Aorta (tissue), 5 donors: ENCODE results near the gene NDUFV2. TPM values are rescaled to one million over a fixed set of nuclear protein-coding genes. Genes with fewer than 3 reads are reported as not detected.

ENCODE experiments used
- ATAC-seq: fragments of 200-7000 bp; cut with Tn5 transposase; one replicate; pipeline ENCODE4 v1.9.1; 2022; ENCODE audit warnings: moderate library complexity; ENCODE audit not compliant: low FRiP score
- DNase-seq, 2 donors: peaks; one replicate each; pipeline ENCODE4 v3.0.0-alpha.2; 2020
- H3K27ac ChIP-seq, 2 donors: one replicate each; pipeline ENCODE4 v1.5.1; 2013; ENCODE audit warnings: low read length in 2 of 2, mild to moderate bottlenecking in 2 of 2, moderate library complexity in 2 of 2, control low read depth in 1 of 2, inconsistent platforms in 1 of 2, low read depth in 1 of 2
- H3K27me3 ChIP-seq, 2 donors: one replicate each; pipeline ENCODE4 v1.6.1; 2013; ENCODE audit warnings: control low read depth in 1 of 2, low read length in 1 of 2, mild to moderate bottlenecking in 1 of 2, moderate library complexity in 1 of 2; ENCODE audit not compliant: insufficient read depth in 2 of 2, control insufficient read depth in 1 of 2
- H3K36me3 ChIP-seq, 2 donors: one replicate each; pipeline ENCODE4 v1.6.1; 2013; ENCODE audit warnings: control low read depth in 1 of 2, low read length in 1 of 2, mild to moderate bottlenecking in 1 of 2; ENCODE audit not compliant: insufficient read depth in 2 of 2, control insufficient read depth in 1 of 2
- H3K4me1 ChIP-seq, 2 donors: one replicate each; pipeline ENCODE4 v1.6.1; 2013; ENCODE audit warnings: low read length in 2 of 2, control low read depth in 1 of 2, mild to moderate bottlenecking in 1 of 2, moderate library complexity in 1 of 2; ENCODE audit not compliant: insufficient read depth in 2 of 2, control insufficient read depth in 1 of 2
- H3K4me3 ChIP-seq, 2 donors: one replicate each; pipeline ENCODE4 v1.5.1; 2013; ENCODE audit warnings: low read length in 2 of 2, control low read depth in 1 of 2, mild to moderate bottlenecking in 1 of 2
- H3K9me3 ChIP-seq: one replicate; pipeline ENCODE4 v1.6.1; 2013; ENCODE audit warnings: mild to moderate bottlenecking, low read length; ENCODE audit not compliant: control insufficient read depth
- WGBS, 2 donors: extraction: QIAGEN DNeasy Blood & Tissue Kit; methylation state at CpG; one replicate each; pipeline ENCODE4 v1.1.7; 2013; 5-methylcytosine and 5-hydroxymethylcytosine counted together
- intact Hi-C, 2 donors: fragments of 100-400 bp; cut with DNase I; formaldehyde crosslinking; loops; one replicate each; pipeline versions ENCODE4 v1.14.2 to v1.15.0; 2022
- long read RNA-seq, 2 donors: library from polyadenylated mRNA; unstranded; transcript quantifications; one replicate each; pipeline ENCODE4 v2.0.0, GENCODE V29; 2020 to 2021
- polyA plus RNA-seq, 2 donors: library from polyadenylated mRNA; stranded (reverse); fragments of 200-250 nt; gene quantifications; one replicate each; pipeline ENCODE4 v1.2.3, GENCODE V29; 2013
- total RNA-seq, 2 donors: library from RNA; stranded (reverse); fragmentation: NEBNext Ultra II Directional; extraction: Animal tissue kit (Norgen Biotek cat#: 25700); gene quantifications; one replicate each; pipeline ENCODE4 v1.2.1, GENCODE V29; 2021
- donor health status: healthy with polysubstance abuse.
- donor health status: Bipolar disorder and iron deficiency.
- donor health status: DM: no; HTN: no; CAD: no.
- donor health status: DM: no; HTN: no; CAD: no.
- donor health status: DM: yes; HTN: yes; CAD: no.

Gene NDUFV2
- total RNA-seq = 100 to 1,000 TPM in 1 of 2 donors, 10 to 100 TPM in 1; 83.8 to 112 TPM
- polyA plus RNA-seq = 100 to 1,000 TPM; 114 to 150 TPM
- long read RNA-seq, donor 1, transcript NDUFV2-201 (8 exons, 930 nt) = major isoform, 81 of 84 reads
- long read RNA-seq, donor 1, partial matches to known transcripts = 1 of 84 reads
- long read RNA-seq, donor 1, other reads (novel, unspliced or antisense) = 2 of 84 reads
- long read RNA-seq, donor 2, transcript NDUFV2-201 (8 exons, 930 nt) = major isoform, 36 of 39 reads
- long read RNA-seq, donor 2, partial matches to known transcripts = 1 of 39 reads
- long read RNA-seq, donor 2, other reads (novel, unspliced or antisense) = 2 of 39 reads

- Histone ChIP-seq H3K36me3 (no peaks in the 10 kb centered on the region), H3K27ac (peak within 1 kb of the TSS; percentile 76 to 96), H3K4me1 (peaks cover 4 to 5% of the 10 kb centered on the region in 2 donors), H3K27me3 (no peaks in the 10 kb centered on the region), H3K4me3 (peak within 1 kb of the TSS; percentile 93 to 97), H3K9me3 (no peaks in the 10 kb centered on the region)
- ATAC-seq (peak; percentile 100), DNase-seq (peak; percentile 98 to 99)
- intact Hi-C loops = loop anchor here (1.0 to 5.0 kb wide), 2 partner anchors 34 to 35 kb away; partner anchors contain the start of gene ANKRD12 (in 2 of the 2)
- 2% methylated on average over 57 to 64 of the region's 64 CpGs for WGBS, 2 donors
Observed at GRCh38 chr18:9102508-9103375, at the start of gene NDUFV2. Gene NDUFV2 (plus strand): TSS chr18:9102699. CDS start chr18:9102744, 45 bp downstream.

DNA sequence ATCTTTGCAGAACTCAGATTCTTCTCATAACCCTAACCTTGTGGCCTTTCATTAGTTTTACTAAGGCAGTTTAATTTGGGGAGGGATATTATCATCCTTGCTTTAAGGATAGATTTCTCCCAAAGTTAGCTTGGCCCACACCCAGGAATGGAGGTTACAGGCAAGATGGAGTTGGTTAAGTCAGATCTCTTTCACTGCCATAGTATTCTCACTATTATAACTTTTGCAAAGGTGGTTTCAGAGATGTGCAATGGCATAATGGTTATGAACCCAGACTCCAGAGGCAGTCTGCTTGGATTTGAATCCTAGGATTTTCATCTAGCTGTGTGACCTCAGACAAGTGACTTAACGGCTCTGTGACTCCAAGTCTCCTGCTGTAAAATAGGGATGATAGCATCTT is 48.7 kb upstream of the NDUFV2 start:
- Histone ChIP-seq H3K4me3 (no peak overlapping the region), H3K4me1 (no peaks in the 10 kb centered on the region), H3K9me3 (no peaks in the 10 kb centered on the region), H3K36me3 (no peaks in the 10 kb centered on the region), H3K27me3 (no peaks in the 10 kb centered on the region), H3K27ac (no peak overlapping the region)
- DNase-seq = no peak
- intact Hi-C loops = loop anchor here in 1 of 2 donors (10.0 kb wide), 2 partner anchors 249 to 359 kb away; no protein-coding TSS in a partner anchor
- no peak for ATAC-seq
- 92 to 95% methylated on average over 1 of the region's 1 CpG for WGBS, 2 donors

GRCh38 chr18:9055185-9055584 is 47.3 kb upstream of the NDUFV2 start:
- Histone ChIP-seq H3K27ac (peak overlapping the region in 1 of 2 donors; percentile 19), H3K36me3 (no peaks in the 10 kb centered on the region), H3K9me3 (no peaks in the 10 kb centered on the region), H3K27me3 (no peaks in the 10 kb centered on the region), H3K4me1 (no peaks in the 10 kb centered on the region), H3K4me3 (no peak overlapping the region)
- intact Hi-C loops = loop anchor here in 1 of 2 donors (10.0 kb wide), 2 partner anchors 250 to 360 kb away; no protein-coding TSS in a partner anchor
- 0 to 3% methylated on average over 1 of the region's 1 CpG for WGBS, 2 donors
- no peak for DNase-seq
- ATAC-seq = peak; percentile 84

GRCh38 chr18:9055626-9056025 is 46.9 kb upstream of the NDUFV2 start:
- no peak overlapping the region for H3K4me3 ChIP-seq
- H3K27ac ChIP-seq = peak overlapping the region in 1 of 2 donors; percentile 19
- intact Hi-C loops = loop anchor here in 1 of 2 donors (10.0 kb wide), 2 partner anchors 251 to 361 kb away; no protein-coding TSS in a partner anchor
- WGBS, 2 donors = 94 to 100% methylated on average over 1 of the region's 1 CpG
- DNase-seq (no peak), ATAC-seq (no peak)
- no peaks in the 10 kb centered on the region for H3K4me1 ChIP-seq
- no peaks in the 10 kb centered on the region for H3K27me3 ChIP-seq
- H3K36me3 ChIP-seq = no peaks in the 10 kb centered on the region
- H3K9me3 ChIP-seq = no peaks in the 10 kb centered on the region

GRCh38 chr18:9057646-9058045 is 44.9 kb upstream of the NDUFV2 start:
- H3K36me3 ChIP-seq = no peaks in the 10 kb centered on the region
- ATAC-seq (peak; percentile 61), DNase-seq (no peak)
- H3K4me1 ChIP-seq = no peaks in the 10 kb centered on the region
- intact Hi-C loops = loop anchor here in 1 of 2 donors (10.0 kb wide), 2 partner anchors 253 to 363 kb away; no protein-coding TSS in a partner anchor
- H3K27ac ChIP-seq = no peak overlapping the region
- no peaks in the 10 kb centered on the region for H3K9me3 ChIP-seq
- H3K4me3 ChIP-seq = no peak overlapping the region
- WGBS, 2 donors = 93 to 94% methylated on average over 3 of the region's 3 CpGs
- H3K27me3 ChIP-seq = no peaks in the 10 kb centered on the region

GRCh38 chr18:9058406-9058805 is 44.1 kb upstream of the NDUFV2 start:
- intact Hi-C loops = loop anchor here in 1 of 2 donors (10.0 kb wide), 2 partner anchors 254 to 364 kb away; no protein-coding TSS in a partner anchor
- ATAC-seq = no peak
- H3K27ac ChIP-seq = no peak overlapping the region

DNA sequence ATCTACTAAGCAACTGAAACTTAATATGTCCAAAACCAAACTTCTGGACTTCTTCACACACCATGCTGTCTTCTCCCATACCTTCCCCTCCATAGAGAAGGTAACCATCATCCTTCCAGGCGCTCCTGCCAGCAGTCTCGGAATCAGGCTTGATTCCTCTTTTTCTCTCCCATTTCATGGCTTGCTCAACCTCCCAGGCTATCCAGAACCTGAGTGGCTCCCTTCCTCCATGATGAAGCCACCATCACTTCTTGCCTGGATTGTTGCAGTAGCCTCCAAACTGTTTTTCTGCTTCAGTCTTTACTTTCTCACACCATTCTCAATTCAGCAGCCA is 40.1 kb upstream of the NDUFV2 start:
- H3K4me3 ChIP-seq = no peak overlapping the region
- no peak for ATAC-seq
- no peaks in the 10 kb centered on the region for H3K4me1 ChIP-seq
- WGBS, 2 donors = 90 to 93% methylated on average over 2 of the region's 2 CpGs
- H3K36me3 ChIP-seq = no peaks in the 10 kb centered on the region
- H3K27me3 ChIP-seq = no peaks in the 10 kb centered on the region
- no peaks in the 10 kb centered on the region for H3K9me3 ChIP-seq
- no peak overlapping the region for H3K27ac ChIP-seq
- DNase-seq = no peak
- intact Hi-C loops = no loop called here

More at GRCh38 chr18:9058406-9058805, 44.1 kb upstream of the NDUFV2 start:
- H3K4me1 ChIP-seq = no peaks in the 10 kb centered on the region
- no peak overlapping the region for H3K4me3 ChIP-seq
- H3K9me3 ChIP-seq = no peaks in the 10 kb centered on the region
- WGBS, 2 donors = 68 to 69% methylated on average over 4 of the region's 4 CpGs
- H3K36me3 ChIP-seq = no peaks in the 10 kb centered on the region
- H3K27me3 ChIP-seq = no peaks in the 10 kb centered on the region
- DNase-seq = no peak

- H3K4me1 ChIP-seq = no peaks in the 10 kb centered on the region
- DNase-seq (no peak), ATAC-seq (no peak)
- no peak overlapping the region for H3K27ac ChIP-seq
- 68 to 75% methylated on average over 5 of the region's 5 CpGs for WGBS, 2 donors
- intact Hi-C loops = no loop called here
- H3K9me3 ChIP-seq = no peaks in the 10 kb centered on the region
- no peak overlapping the region for H3K4me3 ChIP-seq
- H3K36me3 ChIP-seq = no peaks in the 10 kb centered on the region
- H3K27me3 ChIP-seq = no peaks in the 10 kb centered on the region
Observed at GRCh38 chr18:9065864-9066263, 36.6 kb upstream of the NDUFV2 start.
